ENCODE results near the gene C2CD4D.

The C2CD4D gene

GRCh38 chr1:151831605-151832004 lies 8.0 kb downstream of the C2CD4D start, which contains the start of gene RORC:
Gene RORC (minus strand): TSS chr1:151831802. CDS start chr1:151831764, 38 bp downstream.
- ChIA-PET POLR2A (ENCODE audit: low non-redundant PET) (no interaction called here), CTCF (no interaction called here)
- H3K27ac ChIP-seq = peak within 1 kb of the TSS; percentile 56
- no peak for DNase-seq (ENCODE audit: low spot score)
- TF ChIP-seq CTCF (conservative IDR thresholded peaks at IDR 0.05; ENCODE audit: low read depth) = no peak

GRCh38 chr1:151831256-151831591 lies 8.4 kb downstream of the C2CD4D start:
- peak overlapping the region; percentile 56 for H3K27ac ChIP-seq
- no peak for TF ChIP-seq CTCF (conservative IDR thresholded peaks at IDR 0.05; ENCODE audit: low read depth)
- ChIA-PET POLR2A (ENCODE audit: low non-redundant PET) (no interaction called here), CTCF (interaction anchor here (1.1 kb wide), 1 partner anchor 9 kb away, joined by 4 read pairs; no protein-coding TSS in a partner anchor)
- no peak for DNase-seq (ENCODE audit: low spot score)

GRCh38 chr1:151830055-151830454 lies 9.6 kb downstream of the C2CD4D start:
- no peak overlapping the region; the same call in 1 of the 2 replicates for H3K27ac ChIP-seq
- ChIA-PET POLR2A (ENCODE audit: low non-redundant PET) (interaction anchor here (0.5 kb wide), 1 partner anchor 365 kb away, joined by 7 read pairs; no protein-coding TSS in a partner anchor), CTCF (interaction anchor here (0.6 to 1.1 kb wide), 3 partner anchors 10 to 27 kb away, joined by 3 to 5 read pairs (median 4); no protein-coding TSS in a partner anchor)
- no peak for TF ChIP-seq CTCF (conservative IDR thresholded peaks at IDR 0.05; ENCODE audit: low read depth)
- no peak for DNase-seq (ENCODE audit: low spot score)

- ChIA-PET POLR2A (ENCODE audit: low non-redundant PET) (interaction anchor here (0.5 kb wide), 1 partner anchor 365 kb away, joined by 7 read pairs; no protein-coding TSS in a partner anchor), CTCF (no interaction called here)
- peak overlapping the region; percentile 36 for H3K27ac ChIP-seq
- no peak for DNase-seq (ENCODE audit: low spot score)
- TF ChIP-seq CTCF (conservative IDR thresholded peaks at IDR 0.05; ENCODE audit: low read depth) = no peak
Measured at GRCh38 chr1:151829352-151830046, 10.1 kb downstream of the C2CD4D start.

- no peak for TF ChIP-seq CTCF (conservative IDR thresholded peaks at IDR 0.05; ENCODE audit: low read depth)
- peak; percentile 49 for DNase-seq (ENCODE audit: low spot score)
- POLR2A ChIA-PET (ENCODE audit: low non-redundant PET) = no interaction called here
- peak overlapping the region; percentile 36 for H3K27ac ChIP-seq
- CTCF ChIA-PET = no interaction called here
Measured at GRCh38 chr1:151828921-151829320, 10.7 kb downstream of the C2CD4D start.

GRCh38 chr1:151827853-151828252 lies 11.8 kb downstream of the C2CD4D start:
- no peak for DNase-seq (ENCODE audit: low spot score)
- ChIA-PET POLR2A (ENCODE audit: low non-redundant PET) (no interaction called here), CTCF (interaction anchor here (0.5 kb wide), 1 partner anchor 385 kb away, joined by 3 read pairs; no protein-coding TSS in a partner anchor)
- TF ChIP-seq CTCF (conservative IDR thresholded peaks at IDR 0.05; ENCODE audit: low read depth) = no peak
- H3K27ac ChIP-seq = no peak overlapping the region
